Measurements from ENCODE around the gene ZNF785.
"Not testable (repeated sequence)": the region's sequence is repeated elsewhere in the genome, so short reads cannot be mapped to it uniquely, and the experiment has no call there.

The ZNF785 gene

DNA sequence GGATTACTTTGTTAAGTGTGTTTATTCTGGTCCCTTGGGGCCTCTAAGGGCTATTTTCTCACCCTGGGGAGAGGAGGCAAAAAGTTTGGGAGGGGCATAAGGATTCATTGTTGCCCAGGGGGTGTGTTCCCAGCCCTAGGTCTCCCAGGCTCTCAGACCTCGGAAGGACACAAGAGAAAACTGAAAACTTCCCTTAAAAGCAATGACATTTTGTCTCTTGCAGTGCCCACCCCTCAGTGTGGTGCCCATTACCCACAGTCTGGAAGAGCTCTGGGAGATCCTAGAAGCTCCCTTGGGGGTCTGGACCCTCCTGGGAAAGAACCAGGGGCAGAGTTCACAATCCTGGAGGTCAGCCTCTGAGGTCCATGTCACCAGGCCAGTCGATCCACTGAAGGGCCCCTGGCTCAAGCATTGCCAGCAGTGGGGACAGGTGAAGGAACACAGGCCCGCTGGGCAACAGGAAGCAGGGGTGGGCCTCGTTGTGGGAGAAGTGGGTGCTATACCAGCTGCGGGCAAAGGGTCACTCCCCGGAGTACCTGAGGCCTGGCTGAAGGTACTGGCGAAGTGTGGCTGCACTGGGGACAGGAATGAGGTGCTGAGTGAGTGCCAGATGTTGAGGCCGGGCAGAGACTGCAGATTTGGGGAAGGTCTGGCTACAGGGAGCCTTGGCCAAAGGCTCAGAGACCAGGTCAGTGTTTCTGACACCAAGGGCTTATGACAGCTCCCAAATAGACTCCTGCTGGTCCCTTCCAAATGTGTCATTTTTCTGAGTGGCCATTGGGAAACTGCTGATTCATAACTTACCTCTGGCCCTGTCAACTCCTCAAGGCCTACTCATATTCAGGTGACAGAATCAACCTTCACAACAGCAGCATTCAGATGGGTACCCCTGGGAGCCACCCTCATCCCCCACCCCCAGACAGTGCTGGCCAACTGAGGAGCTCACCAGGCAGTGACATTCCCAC lies 46.2 kb downstream of the ZNF785 start:
- DNase-seq = no peak

GRCh38 chr16:30536391-30537024 lies 49.0 kb downstream of the ZNF785 start:
- not testable (repeated sequence) for DNase-seq

DNA sequence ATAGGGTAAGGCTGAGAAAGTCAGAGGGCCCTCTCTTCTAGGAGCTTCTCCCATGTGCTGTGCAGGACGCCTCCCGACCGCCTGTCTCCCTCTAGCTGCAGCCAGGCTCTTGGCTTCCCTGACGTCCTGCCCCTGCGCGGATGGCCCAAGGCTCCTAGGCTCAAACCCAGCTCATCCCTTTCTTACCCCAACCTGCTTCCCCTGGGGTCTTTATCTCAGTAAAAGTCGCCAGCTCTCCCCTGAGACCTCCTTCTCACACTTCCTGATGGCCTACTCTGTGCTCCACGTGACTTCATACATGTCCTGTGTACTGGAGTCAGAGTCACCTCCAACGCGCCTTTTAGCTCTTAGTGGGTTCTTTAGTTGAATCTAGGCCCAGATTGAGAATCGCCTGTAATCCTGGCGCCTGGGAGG lies 49.7 kb downstream of the ZNF785 start:
- DNase-seq = peak; percentile 79

DNA sequence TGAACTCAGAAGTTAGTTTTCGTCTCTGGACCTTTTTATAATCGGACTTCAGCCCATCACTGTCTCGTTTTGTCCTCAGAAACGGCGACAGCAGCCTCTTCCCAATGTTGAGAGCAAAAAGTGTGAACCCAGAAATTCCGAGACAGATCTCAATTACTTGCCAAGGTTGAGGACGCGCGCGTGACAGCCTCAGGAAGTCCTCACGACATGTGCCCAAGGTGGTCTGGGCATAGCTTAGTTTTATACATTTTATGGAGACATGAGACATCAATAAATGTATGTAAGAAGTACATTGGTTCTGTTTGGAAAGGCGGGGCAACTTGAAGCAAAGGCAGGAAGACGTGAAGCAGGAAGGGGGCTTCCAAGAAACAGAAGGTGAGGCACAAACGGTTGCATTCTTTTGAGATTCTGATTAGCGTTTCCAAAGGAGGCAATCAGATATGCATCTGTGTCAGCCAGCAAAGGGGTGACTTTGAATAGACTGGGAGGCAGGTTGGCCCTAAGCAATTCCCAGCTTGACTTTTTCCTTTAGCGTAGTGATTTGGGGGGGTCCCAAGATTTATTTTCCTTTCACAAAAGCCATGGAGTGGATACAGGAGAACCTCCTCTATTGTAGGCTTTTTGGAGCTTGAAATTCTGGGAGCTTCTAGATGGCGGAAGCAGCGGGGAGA lies 50.3 kb downstream of the ZNF785 start:
- no peak for DNase-seq

GRCh38 chr16:30534368-30535105 lies 51.0 kb downstream of the ZNF785 start, which contains the start of gene ZNF747:
TSS of gene ZNF747 (minus strand) at chr16:30534858. CDS start at chr16:30534679, 179 bp downstream.
- DNase-seq = peak; percentile 93

GRCh38 chr16:30533748-30534367 lies 51.6 kb downstream of the ZNF785 start:
- no peak for DNase-seq

GRCh38 chr16:30533146-30533522 lies 52.4 kb downstream of the ZNF785 start:
- DNase-seq = no peak

- DNase-seq = no peak
These were observed 53.0 kb downstream of the ZNF785 start for GRCh38 chr16:30532285-30533145.
